ENCODE measurements around the gene CACNA1H.
"Not testable (repeated sequence)": the region's sequence is repeated elsewhere in the genome, so short reads cannot be mapped to it uniquely, and the experiment has no call there.

- not testable (repeated sequence) for TF ChIP-seq POLR2AphosphoS5 (IDR thresholded peaks at IDR 0.05); CTCF (IDR thresholded peaks at IDR 0.05); POLR2A (IDR thresholded peaks at IDR 0.05); EP300 (IDR thresholded peaks at IDR 0.05; ENCODE audit: low read depth)
Observed at GRCh38 chr16:1225728-1226311, 72.9 kb downstream of the CACNA1H start.
